Astrocyte (in vitro differentiated cells and primary cell): ENCODE results near the gene BANP. TPM values are rescaled to one million over a fixed set of nuclear protein-coding genes. Genes with fewer than 3 reads are reported as not detected.
"Not testable (repeated sequence)": the region's sequence is repeated elsewhere in the genome, so short reads cannot be mapped to it uniquely, and the experiment has no call there.

Experiments
- DNase-seq: peaks from one replicate; pipeline ENCODE4 v3.0.0-alpha.2; 2010; ENCODE audit warnings: low read depth
- FAIRE-seq: peaks from 2 replicates; lab custom pipeline; 2011; peaks lifted over from hg19 to GRCh38; lab: Jason Lieb, UNC
- H2AFZ ChIP-seq: 2 replicates; pipeline ENCODE4 v1.6.0; 2012; ENCODE audit warnings: low read depth, low read length, inconsistent platforms
- H3K27ac ChIP-seq: 2 replicates; pipeline ENCODE4 v1.5.1; 2011; ENCODE audit warnings: low read depth, low read length, inconsistent platforms
- H3K27me3 ChIP-seq: 2 replicates; pipeline ENCODE4 v1.6.0; 2011; ENCODE audit warnings: low read length, inconsistent platforms; ENCODE audit not compliant: insufficient read depth
- H3K36me3 ChIP-seq: 2 replicates; pipeline ENCODE4 v1.5.1; 2011; ENCODE audit warnings: low read length, inconsistent platforms; ENCODE audit not compliant: insufficient read depth
- H3K4me1 ChIP-seq: 2 replicates; pipeline ENCODE4 v1.5.1; 2011; ENCODE audit warnings: low read length, inconsistent platforms; ENCODE audit not compliant: insufficient read depth
- H3K4me2 ChIP-seq: 2 replicates; pipeline ENCODE4 v1.6.0; 2012; ENCODE audit warnings: low read length, inconsistent platforms
- H3K4me3 ChIP-seq: 2 replicates; pipeline ENCODE4 v1.5.1; 2011; ENCODE audit warnings: low read depth, mild to moderate bottlenecking, low read length, inconsistent platforms; ENCODE audit not compliant: insufficient read depth
- H3K79me2 ChIP-seq: 2 replicates; pipeline ENCODE4 v1.6.0; 2012; ENCODE audit warnings: mild to moderate bottlenecking, low read length, inconsistent platforms; ENCODE audit not compliant: insufficient read depth
- H3K9ac ChIP-seq: 2 replicates; pipeline ENCODE4 v1.6.0; 2012; ENCODE audit warnings: mild to moderate bottlenecking, low read length, inconsistent platforms
- H3K9me3 ChIP-seq: 2 replicates; pipeline ENCODE4 v1.5.1; 2012; ENCODE audit warnings: low read depth, mild to moderate bottlenecking, low read length, inconsistent platforms; ENCODE audit not compliant: insufficient read depth
- H4K20me1 ChIP-seq: 2 replicates; pipeline ENCODE4 v1.6.0; 2012; ENCODE audit warnings: low read length, inconsistent platforms; ENCODE audit not compliant: insufficient read depth
- H3K27ac Mint-ChIP-seq: one replicate; pipeline ENCODE4 v1.8.0; 2021; ENCODE audit warnings: mild to moderate bottlenecking, mixed read lengths; ENCODE audit not compliant: unreplicated experiment
- H3K27me3 Mint-ChIP-seq: one replicate; pipeline ENCODE4 v1.8.0; 2021; ENCODE audit warnings: low read depth, mixed read lengths; ENCODE audit not compliant: unreplicated experiment
- H3K36me3 Mint-ChIP-seq: one replicate; pipeline ENCODE4 v1.8.0; 2021; ENCODE audit warnings: low read depth, mixed read lengths; ENCODE audit not compliant: unreplicated experiment
- H3K4me1 Mint-ChIP-seq: one replicate; pipeline ENCODE4 v1.8.0; 2021; ENCODE audit warnings: low read depth, mixed read lengths; ENCODE audit not compliant: unreplicated experiment
- H3K4me3 Mint-ChIP-seq: one replicate; pipeline ENCODE4 v1.8.0; 2021; ENCODE audit warnings: mild to moderate bottlenecking, moderate library complexity, mixed read lengths; ENCODE audit not compliant: unreplicated experiment
- H3K9me3 Mint-ChIP-seq: one replicate; pipeline ENCODE4 v1.8.0; 2021; ENCODE audit warnings: mild to moderate bottlenecking, mixed read lengths; ENCODE audit not compliant: unreplicated experiment
- EZH2 ChIP-seq: IDR thresholded peaks from 2 replicates; pipeline ENCODE4 v1.6.1; 2012; ENCODE audit warnings: mild to moderate bottlenecking, low read length, inconsistent platforms; ENCODE audit not compliant: insufficient read depth
- total RNA-seq: library from RNA; stranded (reverse); gene quantifications from 2 replicates; pipeline ENCODE4 v1.2.1, GENCODE V29; 2021
- TF ChIP-seq, protein P1 (sequence below): IDR thresholded peaks from 2 replicates; pipeline ENCODE4 v1.5.1; 2011; ENCODE audit warnings: low read depth, mild to moderate bottlenecking, inconsistent platforms, low read length, moderate library complexity; ENCODE audit not compliant: insufficient read depth

Gene BANP
- total RNA-seq, 1 donor from 2014 or later, result 28.9 TPM

DNA sequence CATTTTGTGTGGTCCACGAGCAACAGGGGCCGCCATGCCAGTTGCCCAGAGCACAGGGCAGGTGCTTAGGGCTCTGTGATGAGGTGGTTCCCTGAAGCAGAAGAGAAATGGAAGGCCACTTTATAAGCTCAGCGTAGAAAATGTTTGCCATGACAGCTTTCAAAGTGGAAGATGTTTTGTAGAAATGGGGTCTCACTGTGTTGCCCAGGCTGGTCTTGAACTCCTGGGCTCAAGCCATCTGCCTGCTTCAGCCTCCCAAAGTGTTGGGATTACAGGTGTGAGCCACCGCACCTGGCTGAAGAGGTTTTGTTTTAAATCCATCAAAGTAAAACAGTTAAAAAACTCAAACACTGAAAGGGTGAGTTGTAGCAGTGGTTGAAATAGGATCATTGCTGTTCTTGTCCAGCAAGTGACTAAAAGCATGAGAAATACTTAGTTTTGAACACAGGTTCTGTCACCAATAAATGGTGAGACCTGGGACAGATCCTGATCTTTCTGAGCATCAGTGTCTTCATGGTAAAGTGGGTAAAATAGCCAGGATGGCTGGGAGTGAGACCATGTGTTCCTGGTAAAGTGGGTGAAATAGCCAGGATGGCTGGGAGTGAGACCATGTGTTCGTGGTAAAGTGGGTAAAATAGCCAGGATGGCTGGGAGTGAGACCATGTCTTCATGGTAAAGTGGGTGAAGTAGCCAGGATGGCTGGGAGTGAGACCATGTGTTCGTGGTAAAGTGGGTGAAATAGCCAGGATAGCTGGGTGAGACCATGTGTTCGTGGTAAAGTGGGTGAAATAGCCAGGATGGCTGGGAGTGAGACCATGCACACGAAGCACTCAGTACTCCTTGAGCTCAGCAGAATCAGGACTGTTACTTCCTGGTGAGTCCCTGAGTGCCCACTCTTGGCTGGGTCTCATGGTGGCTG is 46.0 kb downstream of the BANP start:
- H3K4me3 Mint-ChIP-seq, result no peak overlapping the region
- H3K4me2 ChIP-seq, result no peak overlapping the region
- H3K4me1 ChIP-seq, result no peaks in the 10 kb centered on the region
- no peaks in the 10 kb centered on the region for H3K27me3 Mint-ChIP-seq
- no peaks in the 10 kb centered on the region for H3K27me3 ChIP-seq
- DNase-seq, result no peak
- H2AFZ ChIP-seq, result no peak overlapping the region
- no peaks in the 10 kb centered on the region for H3K4me1 Mint-ChIP-seq
- H3K36me3 Mint-ChIP-seq, result peaks cover 5% of the 10 kb centered on the region
- H3K27ac ChIP-seq, result no peak overlapping the region
- no peak overlapping the region for H3K9ac ChIP-seq
- no peaks in the 10 kb centered on the region for H3K9me3 Mint-ChIP-seq
- peak; percentile 50 for FAIRE-seq
- TF ChIP-seq, protein P1, sequence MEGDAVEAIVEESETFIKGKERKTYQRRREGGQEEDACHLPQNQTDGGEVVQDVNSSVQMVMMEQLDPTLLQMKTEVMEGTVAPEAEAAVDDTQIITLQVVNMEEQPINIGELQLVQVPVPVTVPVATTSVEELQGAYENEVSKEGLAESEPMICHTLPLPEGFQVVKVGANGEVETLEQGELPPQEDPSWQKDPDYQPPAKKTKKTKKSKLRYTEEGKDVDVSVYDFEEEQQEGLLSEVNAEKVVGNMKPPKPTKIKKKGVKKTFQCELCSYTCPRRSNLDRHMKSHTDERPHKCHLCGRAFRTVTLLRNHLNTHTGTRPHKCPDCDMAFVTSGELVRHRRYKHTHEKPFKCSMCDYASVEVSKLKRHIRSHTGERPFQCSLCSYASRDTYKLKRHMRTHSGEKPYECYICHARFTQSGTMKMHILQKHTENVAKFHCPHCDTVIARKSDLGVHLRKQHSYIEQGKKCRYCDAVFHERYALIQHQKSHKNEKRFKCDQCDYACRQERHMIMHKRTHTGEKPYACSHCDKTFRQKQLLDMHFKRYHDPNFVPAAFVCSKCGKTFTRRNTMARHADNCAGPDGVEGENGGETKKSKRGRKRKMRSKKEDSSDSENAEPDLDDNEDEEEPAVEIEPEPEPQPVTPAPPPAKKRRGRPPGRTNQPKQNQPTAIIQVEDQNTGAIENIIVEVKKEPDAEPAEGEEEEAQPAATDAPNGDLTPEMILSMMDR, result no peak
- no peak for TF ChIP-seq EZH2
- no peaks in the 10 kb centered on the region for H3K9me3 ChIP-seq
- no peaks in the 10 kb centered on the region for H3K36me3 ChIP-seq
- H3K4me3 ChIP-seq, result no peak overlapping the region
- peaks cover 25% of the 10 kb centered on the region for H4K20me1 ChIP-seq
- peaks cover 5% of the 10 kb centered on the region for H3K79me2 ChIP-seq
- no peak overlapping the region for H3K27ac Mint-ChIP-seq

DNA sequence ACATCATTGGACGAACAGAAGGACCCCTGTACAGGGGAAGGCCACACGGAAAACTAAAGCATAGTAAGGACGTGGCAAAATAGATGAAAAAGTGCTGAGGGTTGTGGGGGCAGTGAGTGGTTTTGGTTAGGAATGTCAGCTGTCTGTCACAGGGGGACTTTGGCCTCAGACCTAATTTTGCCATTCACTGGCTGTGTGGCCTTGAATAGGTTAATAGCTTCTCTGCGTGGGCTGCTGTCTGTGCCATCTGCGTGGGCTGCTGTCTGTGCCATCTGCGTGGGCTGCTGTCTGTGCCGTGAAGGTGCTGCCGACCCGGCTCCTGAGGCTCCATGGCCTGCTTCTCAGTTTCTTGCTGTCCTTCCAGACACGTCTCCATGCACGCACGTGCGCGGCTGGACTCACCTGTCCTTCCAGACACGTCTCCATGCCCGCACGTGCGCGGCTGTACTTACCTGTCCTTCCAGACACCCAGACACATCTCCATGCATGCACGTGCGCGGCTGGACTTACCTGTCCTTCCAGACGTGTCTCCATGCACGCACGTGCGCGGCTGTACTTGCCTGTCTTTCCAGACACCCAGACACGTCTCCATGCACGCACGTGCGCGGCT is 47.1 kb downstream of the BANP start:
- not testable (repeated sequence) for FAIRE-seq, H3K27me3 Mint-ChIP-seq, H3K9ac ChIP-seq, H3K4me1 ChIP-seq, H3K9me3 ChIP-seq, H3K79me2 ChIP-seq, H3K36me3 ChIP-seq, H3K27me3 ChIP-seq, DNase-seq, H3K27ac Mint-ChIP-seq, H3K4me3 ChIP-seq, H3K4me2 ChIP-seq, H3K9me3 Mint-ChIP-seq, H3K36me3 Mint-ChIP-seq, H3K4me1 Mint-ChIP-seq, H3K27ac ChIP-seq, H2AFZ ChIP-seq
- peaks cover 35% of the 10 kb centered on the region for H4K20me1 ChIP-seq
- peak overlapping the region; percentile 15 for H3K4me3 Mint-ChIP-seq

- not testable (repeated sequence) for H3K4me1 ChIP-seq, H3K79me2 ChIP-seq, H3K4me1 Mint-ChIP-seq, H3K4me2 ChIP-seq, H3K9me3 Mint-ChIP-seq, H3K4me3 Mint-ChIP-seq, H3K27me3 ChIP-seq, H3K9ac ChIP-seq, H3K27me3 Mint-ChIP-seq, H3K27ac ChIP-seq, H3K27ac Mint-ChIP-seq, H2AFZ ChIP-seq, FAIRE-seq, H3K36me3 ChIP-seq, H3K9me3 ChIP-seq, H3K36me3 Mint-ChIP-seq, H3K4me3 ChIP-seq, DNase-seq
- peaks cover 42% of the 10 kb centered on the region for H4K20me1 ChIP-seq
These were observed 47.8 kb downstream of the BANP start for GRCh38 chr16:87998992-87999391.
